ENCODE data around the gene ENAH. TPM values are rescaled to one million over a fixed set of nuclear protein-coding genes. Genes with fewer than 3 reads are reported as not detected.

Gene ENAH
- total RNA-seq, 4 donors from 2014 or later = 198 to 229 (median 201) TPM

DNA sequence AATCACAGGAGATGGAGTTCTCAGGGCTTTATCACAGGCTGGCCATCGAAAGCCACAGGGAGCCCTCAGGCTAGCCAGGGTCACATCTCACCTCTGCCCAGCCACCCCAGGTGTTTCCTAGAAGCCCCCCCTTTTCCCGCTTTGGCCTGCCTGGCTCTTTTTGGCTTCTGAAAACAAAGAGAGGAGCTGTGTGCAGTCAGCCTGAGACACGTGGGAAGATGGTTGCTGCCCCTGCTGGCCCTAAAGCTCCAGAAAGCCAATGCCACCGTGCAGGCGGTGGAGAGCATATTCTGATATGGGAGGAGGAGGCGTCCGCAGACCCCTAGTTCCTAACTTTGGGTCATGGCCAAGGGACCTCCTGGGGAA lies 206.3 kb downstream of the ENAH start:
- TF ChIP-seq POLR2AphosphoS5 (IDR thresholded peaks at IDR 0.05) (peak in 1 of 2 donors; percentile 6), POLR2A (IDR thresholded peaks at IDR 0.05; ENCODE audit: low read depth) (no peak), EP300 (IDR thresholded peaks at IDR 0.05) (no peak)
- TF ChIP-seq, protein P1, sequence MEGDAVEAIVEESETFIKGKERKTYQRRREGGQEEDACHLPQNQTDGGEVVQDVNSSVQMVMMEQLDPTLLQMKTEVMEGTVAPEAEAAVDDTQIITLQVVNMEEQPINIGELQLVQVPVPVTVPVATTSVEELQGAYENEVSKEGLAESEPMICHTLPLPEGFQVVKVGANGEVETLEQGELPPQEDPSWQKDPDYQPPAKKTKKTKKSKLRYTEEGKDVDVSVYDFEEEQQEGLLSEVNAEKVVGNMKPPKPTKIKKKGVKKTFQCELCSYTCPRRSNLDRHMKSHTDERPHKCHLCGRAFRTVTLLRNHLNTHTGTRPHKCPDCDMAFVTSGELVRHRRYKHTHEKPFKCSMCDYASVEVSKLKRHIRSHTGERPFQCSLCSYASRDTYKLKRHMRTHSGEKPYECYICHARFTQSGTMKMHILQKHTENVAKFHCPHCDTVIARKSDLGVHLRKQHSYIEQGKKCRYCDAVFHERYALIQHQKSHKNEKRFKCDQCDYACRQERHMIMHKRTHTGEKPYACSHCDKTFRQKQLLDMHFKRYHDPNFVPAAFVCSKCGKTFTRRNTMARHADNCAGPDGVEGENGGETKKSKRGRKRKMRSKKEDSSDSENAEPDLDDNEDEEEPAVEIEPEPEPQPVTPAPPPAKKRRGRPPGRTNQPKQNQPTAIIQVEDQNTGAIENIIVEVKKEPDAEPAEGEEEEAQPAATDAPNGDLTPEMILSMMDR (IDR thresholded peaks at IDR 0.05) = peak in 1 of 3 experiments; percentile 11
- no peaks in the 10 kb centered on the region for H3K36me3 ChIP-seq
- H3K4me1 ChIP-seq = peaks cover 55 to 100% (median 91%) of the 10 kb centered on the region in 4 donors
- H3K27ac ChIP-seq (replicated peaks in 1 of 4) = peak overlapping the region; percentile 90 to 96 (median 93)
- no peak overlapping the region for H3K4me3 ChIP-seq
- H3K27me3 ChIP-seq = peaks cover 0 to 2% (median 0%) of the 10 kb centered on the region in 4 donors
- no peaks in the 10 kb centered on the region for H3K9me3 ChIP-seq
- intact Hi-C loops (cut with DNase I) = no loop called here
- 43% methylated on average over 7 of the region's 7 CpGs for WGBS
- no peak for DNase-seq (ENCODE audit: extremely low spot score)

DNA sequence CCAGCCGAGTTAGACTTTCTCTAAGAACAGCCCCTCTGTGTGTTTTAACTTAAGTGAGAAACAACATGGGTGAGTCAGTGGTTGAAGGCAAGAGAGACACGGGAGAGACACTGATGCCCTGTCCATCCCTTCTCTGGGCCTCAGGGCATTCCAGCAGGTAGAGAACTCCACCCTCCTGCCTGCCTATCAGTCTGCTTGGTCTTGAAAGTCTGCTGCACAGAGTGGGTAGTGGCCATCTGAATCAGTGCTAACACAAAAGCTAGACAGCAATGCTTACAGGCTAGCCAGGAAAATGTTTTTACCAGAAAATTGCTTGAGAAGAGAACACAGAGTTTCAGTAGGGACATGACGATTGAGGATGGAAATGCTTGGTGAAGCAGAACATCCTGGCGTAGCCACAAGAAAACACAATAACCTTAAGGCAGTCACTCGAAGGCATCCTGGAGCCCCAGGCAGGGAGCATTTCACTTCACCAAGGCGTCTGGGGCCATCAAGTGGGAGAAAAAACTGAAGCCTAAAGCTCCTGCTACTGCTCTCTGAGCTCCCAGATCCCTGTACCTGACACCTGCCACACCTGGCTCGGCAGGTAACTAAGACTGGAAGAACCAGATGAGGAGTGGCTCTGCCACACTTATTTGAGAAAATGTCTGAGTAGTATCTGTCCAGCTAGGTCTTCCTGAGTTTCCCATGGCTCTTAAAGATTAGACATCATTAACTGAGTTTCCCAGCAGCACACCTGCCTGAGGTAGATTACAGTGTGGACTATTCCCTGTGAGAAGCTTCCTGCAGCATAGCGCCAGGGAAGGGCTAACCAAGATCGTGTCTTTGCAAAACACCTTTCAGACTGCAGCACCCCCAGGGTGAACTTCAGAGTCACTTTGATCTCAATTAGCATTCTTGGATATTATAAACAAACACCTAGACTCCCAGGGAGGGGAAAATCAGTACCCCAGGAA lies 207.0 kb downstream of the ENAH start:
- Histone ChIP-seq H3K4me1 (peaks cover 52 to 100% (median 91%) of the 10 kb centered on the region in 4 donors), H3K27ac (replicated peaks in 1 of 4) (peak overlapping the region; percentile 90 to 96 (median 93)), H3K36me3 (no peaks in the 10 kb centered on the region), H3K4me3 (no peak overlapping the region), H3K9me3 (no peaks in the 10 kb centered on the region), H3K27me3 (peaks cover 0 to 2% (median 0%) of the 10 kb centered on the region in 4 donors)
- TF ChIP-seq, protein P1 (IDR thresholded peaks at IDR 0.05) = no peak
- no peak for TF ChIP-seq POLR2A (IDR thresholded peaks at IDR 0.05; ENCODE audit: low read depth)
- peak; percentile 81 to 83 for TF ChIP-seq POLR2AphosphoS5 (IDR thresholded peaks at IDR 0.05)
- peak; percentile 89 for TF ChIP-seq EP300 (IDR thresholded peaks at IDR 0.05)
- 51% methylated on average over 7 of the region's 9 CpGs for WGBS
- no peak for DNase-seq (ENCODE audit: extremely low spot score)
- intact Hi-C loops (cut with DNase I) = no loop called here

DNA sequence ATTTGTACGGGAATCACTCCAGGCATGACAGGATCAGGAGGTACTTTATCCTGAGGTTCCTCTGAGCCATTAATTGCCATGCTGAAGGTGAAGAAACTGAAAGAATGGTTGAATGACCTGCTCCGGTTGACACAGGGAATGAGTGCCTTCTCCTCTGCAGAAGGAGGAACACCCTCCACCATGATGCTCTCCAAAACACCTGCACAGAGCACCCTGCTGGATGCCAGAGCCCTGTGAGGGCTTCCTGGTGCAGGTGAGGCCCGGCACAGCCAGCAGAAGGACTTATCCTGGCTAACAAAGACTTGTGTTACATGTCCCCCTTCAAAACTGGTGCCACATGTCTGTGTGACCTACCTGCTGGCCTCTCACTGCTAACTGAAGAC lies 210.8 kb downstream of the ENAH start:
- Histone ChIP-seq H3K27me3 (peaks cover 0 to 2% (median 0%) of the 10 kb centered on the region in 4 donors), H3K4me3 (no peak overlapping the region), H3K36me3 (no peaks in the 10 kb centered on the region), H3K9me3 (no peaks in the 10 kb centered on the region), H3K4me1 (peaks cover 38 to 83% (median 70%) of the 10 kb centered on the region in 4 donors), H3K27ac (replicated peaks in 1 of 4) (peak overlapping the region; percentile 32 to 96 (median 78))
- 81% methylated on average over 2 of the region's 3 CpGs for WGBS
- intact Hi-C loops (cut with DNase I) = no loop called here
- no peak for DNase-seq (ENCODE audit: extremely low spot score)
- TF ChIP-seq POLR2AphosphoS5 (IDR thresholded peaks at IDR 0.05) = no peak
- TF ChIP-seq, protein P1 (IDR thresholded peaks at IDR 0.05) = no peak
- no peak for TF ChIP-seq EP300 (IDR thresholded peaks at IDR 0.05)
- no peak for TF ChIP-seq POLR2A (IDR thresholded peaks at IDR 0.05; ENCODE audit: low read depth)

DNA sequence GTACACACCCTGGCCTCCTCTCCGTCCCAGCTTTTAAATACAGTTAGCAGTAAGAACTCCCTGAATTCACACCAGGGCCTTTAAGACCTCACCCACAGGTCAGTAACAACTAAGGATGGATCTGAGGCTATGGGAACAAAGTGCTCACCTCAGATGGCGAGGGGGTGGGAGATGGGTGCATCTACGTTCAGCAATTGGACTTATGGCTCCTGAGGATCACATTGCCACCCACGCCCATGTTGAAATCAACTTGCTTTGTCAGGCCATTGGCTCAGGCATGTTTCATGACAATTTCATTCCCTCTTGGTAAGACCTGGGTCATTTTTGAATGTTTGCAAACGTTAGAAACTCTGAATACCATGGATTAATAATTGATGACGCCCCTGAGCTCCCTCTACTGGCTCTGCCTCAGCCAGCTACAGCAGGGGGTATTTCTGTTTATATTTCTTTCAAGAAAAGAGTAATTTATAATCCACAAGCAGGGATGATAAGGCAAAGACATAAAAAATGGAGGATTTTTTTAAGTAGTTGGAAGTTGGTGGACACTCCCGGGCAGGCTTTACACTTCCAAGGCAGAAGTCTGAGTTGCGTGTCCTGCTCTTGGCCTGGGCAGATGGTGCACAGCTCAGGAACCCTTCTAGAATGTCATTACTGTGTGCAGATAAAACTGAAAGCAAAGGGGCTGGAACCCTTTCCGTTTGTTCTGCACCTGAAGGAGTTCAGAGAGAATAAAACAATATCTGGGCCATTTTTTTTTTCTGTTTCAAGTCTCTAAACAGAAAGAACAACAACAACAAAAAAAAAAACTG lies 211.4 kb downstream of the ENAH start:
- H3K9me3 ChIP-seq = no peaks in the 10 kb centered on the region
- WGBS = 78% methylated on average over 9 of the region's 9 CpGs
- DNase-seq (ENCODE audit: extremely low spot score) = no peak
- peak overlapping the region; percentile 32 to 96 (median 78) for H3K27ac ChIP-seq (replicated peaks in 1 of 4)
- peaks cover 32 to 77% (median 64%) of the 10 kb centered on the region in 4 donors for H3K4me1 ChIP-seq
- H3K4me3 ChIP-seq = no peak overlapping the region
- H3K36me3 ChIP-seq = no peaks in the 10 kb centered on the region
- TF ChIP-seq POLR2A (IDR thresholded peaks at IDR 0.05; ENCODE audit: low read depth) = no peak
- TF ChIP-seq, protein P1 (IDR thresholded peaks at IDR 0.05) = no peak
- TF ChIP-seq EP300 (IDR thresholded peaks at IDR 0.05) = no peak
- intact Hi-C loops (cut with DNase I) = no loop called here
- H3K27me3 ChIP-seq = peaks cover 0 to 2% (median 0%) of the 10 kb centered on the region in 4 donors
